GM23338 (cell line): Measurements from ENCODE around the gene KIF27. TPM values are rescaled to one million over a fixed set of nuclear protein-coding genes. Genes with fewer than 3 reads are reported as not detected.
A peak's percentile ranks its signal among the peaks of the same experiment; 100 is the strongest.

Experiments
- ATAC-seq: fragments of 200-7000 bp; cut with Tn5 transposase; 3 replicates; pipeline ENCODE4 v1.9.1; 2020
- DNase-seq: peaks from one replicate; pipeline ENCODE4 v3.0.0-alpha.2; 2015; ENCODE audit warnings: low spot score
- H2AFZ ChIP-seq: fragments of 200-600 bp; sonication (generic); 2 replicates; pipeline ENCODE4 v1.8.0; 2016; ENCODE audit warnings: antibody characterized with exemption, mild to moderate bottlenecking, moderate library complexity
- H3F3A ChIP-seq: fragments of 200-600 bp; sonication (generic); replicated peaks from 2 replicates; pipeline ENCODE4 v1.8.0; 2017; ENCODE audit warnings: antibody characterized with exemption, mixed run types, low read depth
- H3K27ac ChIP-seq: fragments of 200-600 bp; sonication (generic); 2 replicates; pipeline ENCODE4 v1.6.1; 2016; ENCODE audit warnings: low read depth
- H3K27me3 ChIP-seq: fragments of 200-600 bp; sonication (generic); 2 replicates; pipeline ENCODE4 v1.8.0; 2016; ENCODE audit warnings: mild to moderate bottlenecking, mixed run types, moderate library complexity; ENCODE audit not compliant: insufficient read depth
- H3K36me3 ChIP-seq: fragments of 200-600 bp; sonication (generic); 2 replicates; pipeline ENCODE4 v1.8.0; 2016; ENCODE audit warnings: mild to moderate bottlenecking; ENCODE audit not compliant: insufficient read depth
- H3K4me1 ChIP-seq: fragments of 200-600 bp; sonication (generic); 2 replicates; pipeline ENCODE4 v1.8.0; 2016; ENCODE audit warnings: mild to moderate bottlenecking, moderate library complexity; ENCODE audit not compliant: insufficient read depth
- H3K4me2 ChIP-seq: fragments of 200-600 bp; sonication (generic); 2 replicates; pipeline ENCODE4 v1.7.1; 2017; ENCODE audit warnings: mixed run types
- H3K4me3 ChIP-seq: fragments of 200-600 bp; sonication (generic); 2 replicates; pipeline ENCODE4 v1.6.1; 2016; ENCODE audit warnings: mixed run types
- H3K79me2 ChIP-seq: fragments of 200-600 bp; sonication (generic); replicated peaks from 2 replicates; pipeline ENCODE4 v1.8.0; 2017; ENCODE audit warnings: mild to moderate bottlenecking; ENCODE audit not compliant: insufficient read depth
- H3K9me2 ChIP-seq: fragments of 200-600 bp; sonication (generic); 2 replicates; pipeline ENCODE4 v1.8.0; 2017; ENCODE audit not compliant: insufficient read depth
- H4K20me1 ChIP-seq: fragments of 200-600 bp; sonication (generic); replicated peaks from 2 replicates; pipeline ENCODE4 v1.8.0; 2017; ENCODE audit warnings: mild to moderate bottlenecking; ENCODE audit not compliant: insufficient read depth
- H3K27ac Mint-ChIP-seq: 2 replicates; pipeline ENCODE4 v1.8.0; 2020; ENCODE audit warnings: inconsistent platforms, mild to moderate bottlenecking, moderate library complexity, mixed read lengths
- H3K27me3 Mint-ChIP-seq: 3 replicates; pipeline ENCODE4 v1.8.0; 2022; ENCODE audit warnings: low read depth, mild to moderate bottlenecking, moderate library complexity, mixed read lengths, inconsistent platforms; ENCODE audit not compliant: insufficient read depth, poor library complexity
- H3K36me3 Mint-ChIP-seq: 3 replicates; pipeline ENCODE4 v1.8.0; 2021; ENCODE audit warnings: low read depth, mild to moderate bottlenecking, inconsistent platforms, moderate library complexity, mixed read lengths
- H3K4me1 Mint-ChIP-seq: 3 replicates; pipeline ENCODE4 v1.8.0; 2020; ENCODE audit warnings: mild to moderate bottlenecking, inconsistent platforms, mixed read lengths
- H3K4me3 Mint-ChIP-seq: 3 replicates; pipeline ENCODE4 v1.8.0; 2021; ENCODE audit warnings: moderate library complexity, mild to moderate bottlenecking, inconsistent platforms, mixed read lengths
- H3K9me3 Mint-ChIP-seq: 3 replicates; pipeline ENCODE4 v1.8.0; 2020; ENCODE audit warnings: moderate library complexity, mild to moderate bottlenecking, inconsistent platforms, mixed read lengths
- CREB1 ChIP-seq: fragments of 250-450 bp; sonication (Bioruptor Pico); IDR thresholded peaks from 2 replicates; pipeline ENCODE4 v1.5.0; 2020; ENCODE audit warnings: low read depth, mild to moderate bottlenecking, moderate library complexity
- CTCF ChIP-seq, 2 experiments: fragments of 200-600 bp in 1 of 2; sonication (generic) in 1 of 2; conservative IDR thresholded peaks; 2 replicates each; pipeline versions ENCODE4 v1.5.1 to v1.6.1; 2016 to 2017; ENCODE audit warnings: antibody characterized with exemption in 2 of 2, low read depth in 2 of 2, mild to moderate bottlenecking in 2 of 2, moderate library complexity in 1 of 2
- ETS1 ChIP-seq: IDR thresholded peaks from 2 replicates; pipeline ENCODE4 v1.6.1; 2016; ENCODE audit warnings: antibody characterized with exemption
- EZH2 ChIP-seq: fragments of 200-600 bp; sonication (generic); IDR thresholded peaks from one replicate; pipeline ENCODE4 v1.8.0; 2017; ENCODE audit warnings: antibody characterized with exemption, mild to moderate bottlenecking, low read depth; ENCODE audit not compliant: unreplicated experiment
- EZH2phosphoT487 ChIP-seq: fragments of 200-600 bp; sonication (generic); IDR thresholded peaks from one replicate; pipeline ENCODE4 v1.8.1; 2018; ENCODE audit warnings: antibody characterized with exemption; ENCODE audit not compliant: unreplicated experiment
- JUNB ChIP-seq: IDR thresholded peaks from one replicate; pipeline ENCODE4 v1.6.1; 2016; ENCODE audit warnings: antibody characterized with exemption; ENCODE audit not compliant: unreplicated experiment
- NANOG ChIP-seq: IDR thresholded peaks from 2 replicates; pipeline ENCODE4 v1.6.1; 2016; ENCODE audit warnings: antibody characterized with exemption, borderline replicate concordance
- POLR2AphosphoS5 ChIP-seq: IDR thresholded peaks from 2 replicates; pipeline ENCODE4 v1.6.1; 2016; ENCODE audit warnings: antibody characterized with exemption, low read depth
- REST ChIP-seq: IDR thresholded peaks from one replicate; pipeline ENCODE4 v1.6.1; 2018; ENCODE audit warnings: antibody characterized with exemption; ENCODE audit not compliant: unreplicated experiment
- STAT1 ChIP-seq: IDR thresholded peaks from one replicate; pipeline ENCODE4 v1.6.1; 2016; ENCODE audit warnings: antibody characterized with exemption; ENCODE audit not compliant: unreplicated experiment
- ZNF331 ChIP-seq: fragments of 250-450 bp; sonication (Bioruptor Pico); IDR thresholded peaks from 2 replicates; pipeline ENCODE4 v1.5.0; 2020; ENCODE audit warnings: low read depth, mild to moderate bottlenecking, moderate library complexity
- polyA plus RNA-seq: library from polyadenylated mRNA; unstranded; fragments of >200 nt; fragmentation: Nextera tagmentation; extraction: Ambion mirVana; gene quantifications from 2 replicates; pipeline ENCODE4 v1.2.1, GENCODE V29; 2016
- total RNA-seq: library from RNA; depleted of rRNA; stranded (reverse); fragments of >200 nt; shearing (Covaris generic); gene quantifications from 2 replicates; pipeline ENCODE4 v1.2.3, GENCODE V29; 2014

KIF27 gene
- total and polyA plus RNA-seq, 2 experiments from 2014 or later, result 3.3 to 8.2 TPM

- peaks cover 3% of the 10 kb centered on the region; the same call in 1 of the 2 replicates for H3K36me3 ChIP-seq
- no peak overlapping the region; the same call in 1 of the 2 replicates for H3K27ac Mint-ChIP-seq
- no peaks in the 10 kb centered on the region for H3K9me3 Mint-ChIP-seq
- H3K9me2 ChIP-seq, result no peaks in the 10 kb centered on the region
- H4K20me1 ChIP-seq, result no peaks in the 10 kb centered on the region
- H3K4me3 ChIP-seq, result no peak overlapping the region
- no peaks in the 10 kb centered on the region for H3K79me2 ChIP-seq
- peaks cover 8% of the 10 kb centered on the region for H3K4me1 ChIP-seq
- H3K4me3 Mint-ChIP-seq, result no peak overlapping the region
- H3K27me3 Mint-ChIP-seq, result peaks cover 5% of the 10 kb centered on the region
- H3K4me1 Mint-ChIP-seq, result peaks cover 17% of the 10 kb centered on the region; the same call in 2 of the 3 replicates
- ATAC-seq, result peak; percentile 40
- H3F3A ChIP-seq, result no peaks in the 10 kb centered on the region
- no peak for TF ChIP-seq CTCF (conservative IDR thresholded peaks at IDR 0.05; ENCODE audit: low read depth in 2 of 2)
- TF ChIP-seq NANOG, result no peak
- H2AFZ ChIP-seq, result peak overlapping the region; percentile 1; the same call in 1 of the 2 replicates
- H3K27ac ChIP-seq, result no peak overlapping the region
- H3K36me3 Mint-ChIP-seq, result peaks cover 8% of the 10 kb centered on the region; the same call in 2 of the 3 replicates
- no peak for DNase-seq
- no peaks in the 10 kb centered on the region for H3K27me3 ChIP-seq
- H3K4me2 ChIP-seq, result no peak overlapping the region
Observed at GRCh38 chr9:83934569-83935275, 13.5 kb upstream of the KIF27 start.

GRCh38 chr9:83933790-83934189, 12.6 kb upstream of the KIF27 start:
- H2AFZ ChIP-seq, result 0 out of 2 replicates have a peak overlapping the region, but pooled peaks have one; percentile 20
- Mint-ChIP-seq H3K27ac (peak overlapping the region; percentile 19; the same call in 1 of the 2 replicates), H3K9me3 (no peaks in the 10 kb centered on the region), H3K36me3 (no peaks in the 10 kb centered on the region; the same call in 2 of the 3 replicates), H3K4me1 (peaks cover 17% of the 10 kb centered on the region; the same call in 2 of the 3 replicates), H3K4me3 (no peak overlapping the region), H3K27me3 (peaks cover 5% of the 10 kb centered on the region)
- H3K27ac ChIP-seq, result no peak overlapping the region
- no peaks in the 10 kb centered on the region for H3F3A ChIP-seq
- no peaks in the 10 kb centered on the region for H4K20me1 ChIP-seq
- DNase-seq, result no peak
- no peak overlapping the region for H3K4me2 ChIP-seq
- no peaks in the 10 kb centered on the region for H3K36me3 ChIP-seq
- no peak overlapping the region for H3K4me3 ChIP-seq
- H3K4me1 ChIP-seq, result peaks cover 8% of the 10 kb centered on the region
- H3K9me2 ChIP-seq, result no peaks in the 10 kb centered on the region
- no peaks in the 10 kb centered on the region for H3K27me3 ChIP-seq
- no peaks in the 10 kb centered on the region for H3K79me2 ChIP-seq
- no peak for ATAC-seq
- TF ChIP-seq POLR2AphosphoS5 (no peak), ETS1 (no peak), REST (no peak), NANOG (no peak), CREB1 (CRISPR knock-in tag) (no peak), JUNB (no peak), EZH2phosphoT487 (no peak), ZNF331 (no peak), EZH2 (no peak), STAT1 (no peak)
